Cardiac muscle cell (in vitro differentiated cells and primary cell): ENCODE measurements around the gene PAGR1. TPM values are rescaled to one million over a fixed set of nuclear protein-coding genes. Genes with fewer than 3 reads are reported as not detected.
A peak's percentile ranks its signal among the peaks of the same experiment; 100 is the strongest.

Experiments
- DNase-seq, 2 donors: peaks; one replicate each; pipeline versions ENCODE4 v3.0.0 to v3.0.0-alpha.2; 2010 to 2017; ENCODE audit warnings: low read depth in 1 of 2, low spot score in 1 of 2
- H3K27ac ChIP-seq: fragments of 200-600 bp; sonication (generic); 2 replicates; pipeline ENCODE4 v1.5.1; 2016
- H3K27me3 ChIP-seq: fragments of 200-600 bp; sonication (generic); 2 replicates; pipeline ENCODE4 v1.6.0; 2016; ENCODE audit warnings: control low read depth
- H3K36me3 ChIP-seq: fragments of 200-600 bp; sonication (generic); 2 replicates; pipeline ENCODE4 v1.5.1; 2016; ENCODE audit warnings: control low read depth
- H3K4me1 ChIP-seq: fragments of 200-600 bp; sonication (generic); 2 replicates; pipeline ENCODE4 v1.8.1; 2017; ENCODE audit warnings: low read depth, mild to moderate bottlenecking, mixed run types
- H3K4me3 ChIP-seq: fragments of 200-600 bp; sonication (generic); 2 replicates; pipeline ENCODE4 v1.5.1; 2016; ENCODE audit warnings: mild to moderate bottlenecking
- H3K9me3 ChIP-seq: fragments of 200-600 bp; sonication (generic); 2 replicates; pipeline ENCODE4 v1.5.1; 2017; ENCODE audit warnings: low read depth, mild to moderate bottlenecking, control low read depth
- polyA plus RNA-seq: library from polyadenylated mRNA; unstranded; fragments of >200 nt; fragmentation: Nextera tagmentation; extraction: Ambion mirVana; gene quantifications from 2 replicates; pipeline ENCODE4 v1.2.1, GENCODE V29; 2016
- total RNA-seq: library from RNA; depleted of rRNA; stranded (reverse); fragments of >200 nt; gene quantifications from 2 replicates; pipeline ENCODE4 v1.2.3, GENCODE V29; 2016
- TF ChIP-seq, protein P1 (sequence below): IDR thresholded peaks from 2 replicates; pipeline ENCODE4 v1.5.1; 2012; ENCODE audit warnings: low read depth, mild to moderate bottlenecking, low read length

Gene PAGR1
- total and polyA plus RNA-seq, 2 experiments from 2014 or later: 113 to 120 TPM

DNA sequence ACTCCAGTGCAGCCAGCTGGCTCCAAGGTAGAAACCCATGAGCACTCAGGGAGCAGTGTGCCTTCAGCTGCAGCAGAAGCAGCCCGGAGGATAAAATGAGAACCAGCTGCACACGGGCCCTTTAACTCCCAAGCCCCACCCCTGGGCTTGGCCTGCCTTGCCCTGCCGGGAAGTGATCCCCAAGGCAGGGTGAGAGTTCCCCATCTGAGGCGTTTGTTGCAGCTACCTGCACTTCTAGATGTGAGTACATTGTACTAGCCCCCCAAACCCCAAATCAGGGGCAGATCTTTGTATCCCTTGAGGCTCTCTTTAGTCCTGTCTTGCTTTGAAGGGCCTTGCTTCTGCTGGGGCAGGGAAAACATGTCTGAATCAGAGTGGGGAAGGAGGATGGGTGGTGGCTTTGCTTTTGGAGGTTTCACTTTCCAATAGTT, 4.3 kb downstream of the PAGR1 start, which contains the start of gene MVP:
Gene MVP, plus strand, starts transcription at position 192 of the 431 bp plus-strand sequence. CDS start 10,088 bp downstream, outside the sequence.
- Histone ChIP-seq H3K4me3 (peak within 1 kb of the TSS; percentile 1), H3K4me1 (peaks cover 7% of the 10 kb centered on the region), H3K9me3 (no peaks in the 10 kb centered on the region), H3K27me3 (no peaks in the 10 kb centered on the region), H3K36me3 (peaks cover 12% of the 10 kb centered on the region), H3K27ac (no peak within 1 kb of the TSS)
- DNase-seq: peak in 1 of 2 donors; percentile 74
- TF ChIP-seq, protein P1, sequence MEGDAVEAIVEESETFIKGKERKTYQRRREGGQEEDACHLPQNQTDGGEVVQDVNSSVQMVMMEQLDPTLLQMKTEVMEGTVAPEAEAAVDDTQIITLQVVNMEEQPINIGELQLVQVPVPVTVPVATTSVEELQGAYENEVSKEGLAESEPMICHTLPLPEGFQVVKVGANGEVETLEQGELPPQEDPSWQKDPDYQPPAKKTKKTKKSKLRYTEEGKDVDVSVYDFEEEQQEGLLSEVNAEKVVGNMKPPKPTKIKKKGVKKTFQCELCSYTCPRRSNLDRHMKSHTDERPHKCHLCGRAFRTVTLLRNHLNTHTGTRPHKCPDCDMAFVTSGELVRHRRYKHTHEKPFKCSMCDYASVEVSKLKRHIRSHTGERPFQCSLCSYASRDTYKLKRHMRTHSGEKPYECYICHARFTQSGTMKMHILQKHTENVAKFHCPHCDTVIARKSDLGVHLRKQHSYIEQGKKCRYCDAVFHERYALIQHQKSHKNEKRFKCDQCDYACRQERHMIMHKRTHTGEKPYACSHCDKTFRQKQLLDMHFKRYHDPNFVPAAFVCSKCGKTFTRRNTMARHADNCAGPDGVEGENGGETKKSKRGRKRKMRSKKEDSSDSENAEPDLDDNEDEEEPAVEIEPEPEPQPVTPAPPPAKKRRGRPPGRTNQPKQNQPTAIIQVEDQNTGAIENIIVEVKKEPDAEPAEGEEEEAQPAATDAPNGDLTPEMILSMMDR: no peak

DNA sequence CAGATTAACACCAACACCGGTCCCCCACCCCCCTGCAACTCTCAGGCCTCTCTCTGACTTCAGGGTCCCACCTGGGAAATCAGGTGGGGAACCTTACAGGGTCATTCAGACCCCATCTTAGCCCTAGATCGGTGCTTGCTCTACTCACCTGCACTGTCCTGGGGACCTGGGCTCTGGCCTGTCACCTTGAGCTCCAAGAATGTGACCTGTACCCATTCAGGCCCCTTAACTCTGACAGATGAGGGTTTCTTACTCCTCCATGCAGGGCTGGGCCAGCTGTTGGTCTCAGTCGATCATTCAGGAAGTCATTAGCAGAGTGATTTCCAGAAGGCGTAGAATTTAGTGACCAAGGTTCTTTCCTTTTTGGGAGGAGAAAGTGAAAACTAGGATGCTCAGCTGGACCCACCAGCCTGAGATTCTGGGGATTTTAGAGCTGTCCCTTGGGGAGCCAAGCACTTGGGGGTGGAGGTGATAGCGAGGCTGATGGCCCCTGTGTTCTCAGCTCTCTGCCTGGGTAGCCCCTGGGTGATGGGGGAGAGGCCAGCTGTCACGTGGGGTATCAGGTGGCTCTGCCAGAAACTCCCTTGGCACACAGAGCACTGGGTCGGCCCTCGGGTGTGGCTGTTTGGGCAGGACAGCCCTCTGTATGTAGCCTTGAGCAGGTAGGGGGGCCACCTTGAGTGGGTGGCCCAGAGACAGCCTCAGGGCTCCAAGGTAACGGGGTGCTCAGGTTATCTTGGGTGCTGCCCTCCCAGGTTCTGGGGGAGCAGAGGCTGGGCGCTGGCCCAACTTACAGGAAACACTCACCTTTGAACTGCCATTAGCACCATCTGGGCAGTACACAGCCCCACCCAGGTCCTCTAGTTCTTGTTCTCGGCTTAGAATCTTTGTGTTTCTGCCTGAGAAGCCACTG, 5.0 kb downstream of the PAGR1 start:
- no peak overlapping the region for H3K27ac ChIP-seq
- TF ChIP-seq, protein P1: no peak
- H3K4me3 ChIP-seq: peak overlapping the region; percentile 1

DNA sequence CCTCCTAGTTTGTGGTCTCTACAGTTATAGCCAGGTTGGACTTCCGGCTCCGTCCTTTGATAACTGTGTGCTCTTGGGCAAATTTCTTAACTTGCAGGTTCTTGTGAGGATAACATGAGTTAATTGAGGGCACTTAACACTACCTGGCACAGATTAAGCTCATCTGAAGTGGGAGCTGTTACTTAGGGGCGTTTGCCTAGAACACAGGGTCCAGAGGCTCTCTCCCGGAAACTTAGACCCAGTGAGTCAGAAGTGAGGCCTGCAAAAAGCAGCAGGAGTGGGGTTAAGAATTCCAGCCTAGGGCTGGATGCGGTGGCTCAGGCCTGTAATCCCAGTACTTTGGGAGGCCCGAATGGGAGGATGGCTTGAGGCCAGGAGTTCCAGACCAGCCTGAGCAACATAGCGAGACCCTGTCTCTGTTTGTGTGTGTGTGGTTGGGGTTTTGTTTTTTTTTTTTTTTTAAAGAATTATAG, 5.7 kb downstream of the PAGR1 start:
- no peak overlapping the region for H3K27ac ChIP-seq
- H3K4me3 ChIP-seq: no peak overlapping the region
- TF ChIP-seq, protein P1: no peak
- H3K36me3 ChIP-seq: peaks cover 12% of the 10 kb centered on the region
- peak in 1 of 2 donors; percentile 83 for DNase-seq
- H3K27me3 ChIP-seq: no peaks in the 10 kb centered on the region
- H3K9me3 ChIP-seq: no peaks in the 10 kb centered on the region
- H3K4me1 ChIP-seq: peaks cover 4% of the 10 kb centered on the region

More for the DNA sequence above, 5.0 kb downstream of the PAGR1 start:
- no peaks in the 10 kb centered on the region for H3K9me3 ChIP-seq
- H3K27me3 ChIP-seq: no peaks in the 10 kb centered on the region
- no peak for DNase-seq
- peaks cover 12% of the 10 kb centered on the region for H3K36me3 ChIP-seq
- H3K4me1 ChIP-seq: peaks cover 4% of the 10 kb centered on the region

DNA sequence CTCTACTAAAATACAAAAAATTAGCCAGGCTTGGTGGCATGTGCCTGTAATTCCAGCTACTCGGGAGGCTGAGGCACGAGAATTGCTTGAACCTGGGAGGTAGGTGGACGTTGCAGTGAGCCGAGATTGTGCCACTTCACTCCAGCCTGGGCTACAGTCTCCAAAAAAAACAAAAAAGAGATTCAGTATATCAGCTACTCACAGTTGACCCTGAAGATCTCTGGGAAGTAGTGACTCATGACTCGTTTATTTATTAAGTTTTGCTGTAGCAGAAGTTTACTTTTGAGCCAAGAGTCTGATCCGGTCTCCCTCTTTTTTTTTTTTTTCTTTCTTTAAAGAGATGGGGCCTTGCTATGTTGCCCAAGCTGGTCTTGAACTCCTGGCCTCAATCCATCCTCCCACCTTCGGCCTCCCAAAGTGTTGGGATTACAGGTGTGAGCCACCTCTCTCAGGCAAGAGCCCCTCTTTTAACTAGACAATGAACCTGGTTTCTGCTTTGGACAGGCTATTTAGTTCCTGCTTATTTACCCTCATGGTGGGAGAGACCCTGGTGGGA, 8.7 kb downstream of the PAGR1 start:
- DNase-seq: peak in 1 of 2 donors; percentile 66
- H3K4me3 ChIP-seq: no peak overlapping the region
- H3K27ac ChIP-seq: no peak overlapping the region
- no peaks in the 10 kb centered on the region for H3K9me3 ChIP-seq
- TF ChIP-seq, protein P1: no peak
- peaks cover 4% of the 10 kb centered on the region for H3K36me3 ChIP-seq
- H3K4me1 ChIP-seq: no peaks in the 10 kb centered on the region
- no peaks in the 10 kb centered on the region for H3K27me3 ChIP-seq

DNA sequence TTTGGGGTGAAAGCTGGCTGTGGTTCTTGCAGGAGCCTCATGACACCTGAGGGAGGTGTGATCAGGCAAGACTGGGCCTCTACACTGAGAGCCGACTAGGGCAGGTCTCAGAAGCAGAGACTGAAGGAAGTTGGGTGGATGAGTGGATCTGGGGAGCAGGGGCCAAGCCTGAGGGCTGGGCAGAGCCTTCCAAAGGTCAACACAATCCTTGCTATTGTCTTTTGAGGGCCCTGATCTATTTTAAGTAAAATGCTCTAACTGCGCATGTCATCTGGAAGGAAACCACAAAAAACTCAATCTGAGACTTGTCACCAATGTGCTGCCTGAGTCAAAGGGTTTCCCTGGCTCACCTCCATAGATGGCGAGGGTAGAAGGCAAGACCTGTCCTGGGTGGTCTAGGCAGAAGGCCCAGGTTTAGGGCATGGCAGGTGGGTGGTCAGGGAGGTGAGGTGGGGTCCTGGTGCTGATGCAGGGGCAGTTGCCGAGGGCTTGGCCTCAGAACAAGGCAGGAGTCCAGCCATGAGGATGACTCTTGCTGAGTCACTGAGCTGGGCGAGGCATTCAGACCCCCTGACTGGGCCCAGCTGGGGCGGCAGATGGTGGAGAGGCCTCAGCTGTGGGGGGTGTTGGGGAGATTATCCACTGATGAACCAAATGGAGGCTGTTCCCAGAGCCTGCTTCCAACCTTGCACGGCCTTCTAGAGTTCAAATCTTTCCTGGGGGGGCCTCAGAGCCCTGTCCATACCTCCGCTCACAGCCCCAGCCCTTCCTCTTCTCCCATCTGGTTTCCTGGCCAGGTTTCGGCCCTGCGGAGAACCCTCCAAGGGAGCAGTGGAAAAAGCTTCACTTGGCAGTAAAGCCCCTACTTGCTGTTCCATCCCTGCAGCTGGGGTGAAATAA, 9.4 kb downstream of the PAGR1 start:
- Histone ChIP-seq H3K4me3 (no peak overlapping the region), H3K27ac (no peak overlapping the region), H3K36me3 (no peaks in the 10 kb centered on the region), H3K4me1 (no peaks in the 10 kb centered on the region), H3K9me3 (no peaks in the 10 kb centered on the region), H3K27me3 (no peaks in the 10 kb centered on the region)
- TF ChIP-seq, protein P1: no peak
- DNase-seq: peak in 1 of 2 donors; percentile 79
